Left cardiac atrium (tissue), 4 donors: ENCODE data around the gene PIP5K1C. TPM values are rescaled to one million over a fixed set of nuclear protein-coding genes. Genes with fewer than 3 reads are reported as not detected.
A peak's percentile ranks its signal among the peaks of the same experiment; 100 is the strongest.
"Not testable (repeated sequence)": the region's sequence is repeated elsewhere in the genome, so short reads cannot be mapped to it uniquely, and the experiment has no call there.

Experiments
- ATAC-seq, 2 donors: fragments of 200-7000 bp; cut with Tn5 transposase; one replicate each; pipeline ENCODE4 v1.9.1; 2020; ENCODE audit warnings: mild to moderate bottlenecking in 2 of 2, moderate library complexity in 2 of 2
- DNase-seq: peaks from one replicate; pipeline ENCODE4 v3.0.0-alpha.2; 2020
- intact Hi-C, 2 donors: fragments of 100-400 bp; cut with DNase I; formaldehyde crosslinking; loops; one replicate each; pipeline versions ENCODE4 v1.14.1 to v1.15.1; 2022 to 2023
- total RNA-seq, 2 donors: library from RNA; stranded (reverse); fragmentation: NEBNext Ultra II Directional; extraction: Animal tissue kit (Norgen Biotek cat#: 25700); gene quantifications; one replicate each; pipeline ENCODE4 v1.2.1, GENCODE V29; 2021
- donor health status: DM: no; HTN: yes; CAD: no.
- donor health status: DM: no; HTN: yes; CAD: no; lungs with severe emphysema.
- donor health status: DM: yes; HTN: yes; CAD: no.
- donor health status: Dilated cardiomyopathy.

Gene PIP5K1C
- total RNA-seq, 2 donors from 2014 or later, result 36.6 to 44.3 TPM

DNA sequence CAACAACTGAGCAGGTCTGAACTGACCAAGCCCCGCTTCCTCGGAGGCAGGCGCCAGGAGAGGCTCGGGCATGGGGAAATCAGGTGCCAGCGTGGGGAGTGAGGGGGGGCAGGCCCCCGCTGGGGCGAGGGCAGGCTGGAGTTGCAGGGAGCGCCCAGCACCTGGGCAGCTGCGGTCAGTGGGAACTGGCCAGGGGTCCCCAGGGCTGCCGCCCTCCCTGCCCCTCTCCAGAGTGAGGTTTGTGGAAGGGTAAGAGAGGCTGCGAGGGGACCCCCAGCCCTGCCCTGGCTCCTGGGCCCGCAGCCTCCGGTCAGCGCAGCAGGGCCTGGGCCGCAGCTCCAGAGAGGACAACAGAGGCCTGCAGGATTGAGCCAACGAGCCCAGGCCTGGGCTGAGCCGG is 32.5 kb downstream of the PIP5K1C start:
- DNase-seq (no peak), ATAC-seq (no peak)
- intact Hi-C loops, result loop anchor here (2.0 to 10.0 kb wide), 2 partner anchors 33 to 537 kb away; partner anchors contain the start of gene PIP5K1C (in 1 of the 2)

DNA sequence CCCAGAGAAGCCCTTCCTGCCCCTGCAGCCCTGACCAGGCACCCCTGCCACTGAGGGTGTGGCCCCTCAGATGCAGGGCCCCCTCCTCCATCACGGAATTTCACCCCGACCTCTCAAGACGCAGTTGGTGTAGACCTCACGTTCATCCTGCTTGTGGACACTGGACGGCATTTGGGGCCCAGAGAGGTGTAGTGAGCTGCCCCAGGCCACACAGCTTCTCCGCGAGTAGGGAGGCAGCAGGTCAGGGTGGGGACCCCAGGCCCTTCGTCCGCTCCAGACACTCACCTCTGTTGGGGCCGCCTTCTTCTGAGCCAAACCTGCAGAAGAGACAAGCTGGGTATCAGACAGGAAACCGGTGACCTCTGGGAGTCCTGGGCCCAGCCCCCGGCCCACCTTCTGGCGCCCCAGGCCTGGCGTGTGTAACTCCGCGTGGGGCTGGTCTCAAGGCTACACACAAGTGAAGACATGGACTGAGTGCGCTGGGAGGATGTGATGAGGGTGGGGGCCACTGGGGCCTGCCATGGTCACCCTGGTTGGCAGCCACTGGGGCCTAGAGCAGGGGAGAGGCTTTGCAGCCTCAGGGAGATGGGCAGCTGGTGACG is 33.1 kb downstream of the PIP5K1C start:
- DNase-seq, result peak; percentile 16
- intact Hi-C loops, result loop anchor here (2.0 to 10.0 kb wide), 2 partner anchors 34 to 538 kb away; partner anchors contain the start of gene PIP5K1C (in 1 of the 2)
- no peak for ATAC-seq

- intact Hi-C loops, result loop anchor here (2.0 to 10.0 kb wide), 2 partner anchors 34 to 538 kb away; partner anchors contain the start of gene PIP5K1C (in 1 of the 2)
- ATAC-seq, DNase-seq: not testable (repeated sequence)
These were observed 33.8 kb downstream of the PIP5K1C start for GRCh38 chr19:3666545-3666856.

GRCh38 chr19:3665681-3666544 is 34.4 kb downstream of the PIP5K1C start:
- intact Hi-C loops, result loop anchor here (1.0 to 10.0 kb wide), 3 partner anchors 34 to 539 kb away; partner anchors contain the start of gene PIP5K1C (in 2 of the 2)
- ATAC-seq, result peak; percentile 18 to 48
- peak; percentile 72 for DNase-seq

- ATAC-seq (no peak), DNase-seq (no peak)
- intact Hi-C loops, result loop anchor here in 1 of 2 donors (1.0 to 10.0 kb wide), 2 partner anchors 35 to 540 kb away; partner anchors contain the start of gene PIP5K1C
These were observed 35.2 kb downstream of the PIP5K1C start for GRCh38 chr19:3664879-3665642.

DNA sequence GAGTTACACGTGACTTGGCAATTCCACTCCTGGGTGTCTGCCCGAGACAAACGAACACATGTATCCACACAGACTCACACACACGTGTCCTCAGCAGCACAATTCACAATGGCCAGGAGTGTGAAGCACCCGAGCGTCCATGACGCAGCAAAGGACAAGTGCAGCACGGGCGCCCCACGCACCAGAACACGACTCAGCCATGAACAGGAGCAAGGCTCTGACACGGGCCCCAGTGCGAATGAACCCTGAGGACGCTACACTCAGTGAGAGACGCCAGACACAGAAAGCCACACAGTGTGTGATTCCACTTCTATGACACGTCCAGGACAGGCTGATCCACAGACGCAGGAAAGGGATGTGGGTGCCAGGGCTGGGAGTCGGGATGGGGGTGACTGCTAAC is 36.4 kb downstream of the PIP5K1C start:
- ATAC-seq (no peak), DNase-seq (no peak)
- intact Hi-C loops, result loop anchor here in 1 of 2 donors (10.0 kb wide), 1 partner anchor 541 kb away; no protein-coding TSS in a partner anchor

- DNase-seq (no peak), ATAC-seq (no peak)
- intact Hi-C loops, result loop anchor here in 1 of 2 donors (10.0 kb wide), 1 partner anchor 543 kb away; no protein-coding TSS in a partner anchor
These were observed 38.7 kb downstream of the PIP5K1C start for GRCh38 chr19:3661284-3662238.

- intact Hi-C loops, result loop anchor here in 1 of 2 donors (10.0 kb wide), 1 partner anchor 544 kb away; no protein-coding TSS in a partner anchor
- ATAC-seq (no peak), DNase-seq (no peak)
These were observed 39.6 kb downstream of the PIP5K1C start for GRCh38 chr19:3660493-3661219.

DNA sequence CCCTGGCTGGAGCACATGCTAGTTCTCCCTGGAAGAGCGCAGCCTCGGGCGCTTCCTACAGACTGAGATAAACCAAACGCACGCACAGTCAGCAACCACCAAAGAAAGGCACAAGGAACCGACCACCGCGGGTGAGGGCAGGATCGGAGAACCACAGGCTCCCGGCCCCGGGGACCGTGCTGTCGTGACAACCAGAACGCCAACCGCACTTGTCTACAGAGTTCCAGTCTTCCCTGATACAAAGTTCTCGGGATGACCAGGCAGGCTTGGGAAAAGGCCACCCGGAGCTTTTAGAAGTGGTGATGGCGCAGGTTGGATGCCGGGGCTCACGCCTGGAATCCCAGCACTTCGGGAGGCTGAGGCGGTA is 40.5 kb downstream of the PIP5K1C start:
- intact Hi-C loops, result loop anchor here in 1 of 2 donors (10.0 kb wide), 1 partner anchor 545 kb away; no protein-coding TSS in a partner anchor
- DNase-seq, result no peak
- ATAC-seq, result no peak

GRCh38 chr19:3658870-3659745 is 41.2 kb downstream of the PIP5K1C start:
- no peak for ATAC-seq
- DNase-seq, result no peak
- intact Hi-C loops, result no loop called here

- DNase-seq (no peak), ATAC-seq (peak; percentile 21 to 67)
- intact Hi-C loops, result no loop called here
These were observed 42.0 kb downstream of the PIP5K1C start for GRCh38 chr19:3658004-3658869.

DNA sequence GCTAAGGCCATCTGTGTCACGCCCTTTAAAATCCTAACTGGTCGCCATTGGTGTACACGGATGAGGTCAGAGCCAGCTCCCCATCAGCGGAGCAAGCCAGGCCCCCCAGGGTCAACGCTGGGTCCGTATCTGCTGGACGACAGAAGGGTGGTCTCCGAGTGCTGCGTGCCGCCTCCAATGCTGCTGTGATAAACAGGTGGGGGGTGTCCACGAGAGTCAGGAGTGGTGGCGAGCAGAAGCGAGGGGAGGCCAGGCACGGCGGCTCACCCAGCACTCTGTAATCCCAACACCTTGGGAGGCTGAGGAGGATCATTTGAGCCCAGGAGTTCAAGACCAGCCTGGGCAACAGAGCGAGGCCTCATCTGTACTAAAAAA is 42.9 kb downstream of the PIP5K1C start:
- no peak for ATAC-seq
- no peak for DNase-seq
- intact Hi-C loops, result no loop called here

DNA sequence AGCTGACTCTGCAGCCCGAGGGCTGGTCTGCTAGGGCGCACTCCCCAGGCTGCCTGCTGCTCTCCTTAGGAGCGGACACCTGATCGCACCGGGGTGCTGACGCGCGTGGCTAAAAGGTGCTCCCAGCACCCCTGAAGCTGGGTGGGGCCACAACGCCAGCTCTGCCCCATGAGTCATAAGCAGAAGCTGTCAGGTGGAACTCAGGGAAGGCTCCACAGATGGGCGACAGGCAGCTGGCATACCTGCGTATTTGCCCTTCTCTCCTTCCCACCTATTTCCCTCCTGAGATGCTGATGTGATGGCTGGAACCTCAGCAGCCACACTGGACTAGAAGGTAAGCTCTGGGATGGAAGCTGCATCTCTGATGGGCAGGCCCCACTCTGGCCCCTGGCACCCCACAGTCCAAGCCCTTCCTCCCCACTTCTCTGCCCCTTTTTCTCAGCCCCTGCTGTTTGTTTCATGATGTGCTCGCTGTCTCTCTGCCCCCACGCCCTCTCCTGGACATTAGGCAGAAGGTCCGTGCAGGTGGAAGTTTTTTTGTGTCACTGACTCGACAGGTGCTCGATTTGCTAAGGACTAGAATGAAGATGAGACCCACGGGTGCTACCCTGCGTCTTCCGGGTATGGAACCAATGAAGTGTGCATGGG is 43.4 kb downstream of the PIP5K1C start:
- ATAC-seq (no peak), DNase-seq (no peak)
- intact Hi-C loops, result no loop called here

DNA sequence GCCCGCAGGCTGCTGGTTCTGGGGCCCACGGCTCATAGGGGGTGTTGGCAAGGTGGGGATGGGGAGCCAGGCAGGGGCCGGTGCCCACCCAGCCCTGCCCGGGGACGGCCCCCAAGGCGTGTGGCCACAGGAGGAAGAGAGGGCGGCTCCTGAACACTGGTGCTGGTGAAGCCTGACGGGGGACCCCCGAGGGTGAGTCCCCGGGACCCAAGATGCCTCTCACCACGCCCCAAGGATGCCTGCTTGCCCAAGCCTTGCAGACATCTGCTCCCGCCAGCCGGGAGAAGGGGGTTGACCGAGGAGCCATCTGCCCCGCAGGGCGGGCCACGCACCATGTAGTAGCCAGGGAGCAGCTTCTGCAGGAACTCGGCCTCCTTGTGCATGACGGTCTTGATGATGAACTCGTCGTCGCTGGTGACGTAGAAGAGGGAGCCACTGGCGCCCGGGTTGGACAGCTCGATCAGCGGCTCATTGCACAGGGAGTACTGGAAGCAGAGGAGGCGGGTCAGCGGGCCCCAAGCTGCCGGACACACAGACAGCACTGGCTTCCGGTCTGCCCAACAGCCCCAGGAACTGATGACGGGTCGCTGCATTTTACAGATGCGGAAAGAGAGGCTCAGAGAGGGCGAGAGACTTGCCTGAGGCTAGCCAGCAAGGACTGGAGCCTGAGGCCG is 44.1 kb downstream of the PIP5K1C start:
- intact Hi-C loops, result no loop called here
- no peak for DNase-seq
- ATAC-seq, result no peak
